Measurements from ENCODE around the gene CSNK1E. TPM values are rescaled to one million over a fixed set of nuclear protein-coding genes. Genes with fewer than 3 reads are reported as not detected.

The CSNK1E gene
- total RNA-seq, 4 donors from 2014 or later, result 142 to 258 (median 163) TPM

DNA sequence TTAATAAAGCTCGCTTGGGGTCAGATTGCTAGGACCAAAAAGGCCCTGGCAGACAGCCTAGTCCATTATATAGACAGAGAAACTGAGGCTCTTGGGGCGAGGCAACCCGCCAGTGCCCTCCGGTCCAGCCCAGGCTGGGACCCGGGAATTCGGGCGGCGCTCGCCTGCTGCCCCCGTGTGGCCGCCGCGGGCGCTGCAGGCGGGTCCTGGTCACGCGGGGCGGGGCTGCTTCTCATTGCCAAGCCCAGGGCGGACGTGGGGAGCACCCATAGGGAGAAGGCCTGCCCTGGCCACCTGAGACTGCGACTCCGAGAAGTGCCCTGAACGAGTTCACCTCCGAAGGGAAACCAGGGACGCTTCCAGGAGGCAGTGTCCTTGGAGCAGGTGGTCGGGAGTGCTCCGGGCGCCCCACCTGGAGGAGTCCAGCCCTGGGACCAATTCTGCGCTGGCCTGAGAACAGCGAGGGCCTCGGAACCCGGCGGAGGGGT is 36.0 kb upstream of the CSNK1E start:
- DNase-seq (ENCODE audit: low spot score in 2 of 2), result peak; percentile 37 to 94
- 14 to 24% methylated on average over 21 to 30 of the region's 33 CpGs for WGBS, 2 donors
- no peak overlapping the region for H3K4me3 ChIP-seq (ENCODE audit: low read depth, poor library complexity, severe bottlenecking)
- TF ChIP-seq POLR2A (IDR thresholded peaks at IDR 0.05), result no peak
- TF ChIP-seq, protein P1, sequence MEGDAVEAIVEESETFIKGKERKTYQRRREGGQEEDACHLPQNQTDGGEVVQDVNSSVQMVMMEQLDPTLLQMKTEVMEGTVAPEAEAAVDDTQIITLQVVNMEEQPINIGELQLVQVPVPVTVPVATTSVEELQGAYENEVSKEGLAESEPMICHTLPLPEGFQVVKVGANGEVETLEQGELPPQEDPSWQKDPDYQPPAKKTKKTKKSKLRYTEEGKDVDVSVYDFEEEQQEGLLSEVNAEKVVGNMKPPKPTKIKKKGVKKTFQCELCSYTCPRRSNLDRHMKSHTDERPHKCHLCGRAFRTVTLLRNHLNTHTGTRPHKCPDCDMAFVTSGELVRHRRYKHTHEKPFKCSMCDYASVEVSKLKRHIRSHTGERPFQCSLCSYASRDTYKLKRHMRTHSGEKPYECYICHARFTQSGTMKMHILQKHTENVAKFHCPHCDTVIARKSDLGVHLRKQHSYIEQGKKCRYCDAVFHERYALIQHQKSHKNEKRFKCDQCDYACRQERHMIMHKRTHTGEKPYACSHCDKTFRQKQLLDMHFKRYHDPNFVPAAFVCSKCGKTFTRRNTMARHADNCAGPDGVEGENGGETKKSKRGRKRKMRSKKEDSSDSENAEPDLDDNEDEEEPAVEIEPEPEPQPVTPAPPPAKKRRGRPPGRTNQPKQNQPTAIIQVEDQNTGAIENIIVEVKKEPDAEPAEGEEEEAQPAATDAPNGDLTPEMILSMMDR (IDR thresholded peaks at IDR 0.05), result peak in 1 of 3 donors; percentile 93
- intact Hi-C loops (cut with DNase I; ENCODE audit: low total_unique reads), result loop anchor here (10.0 kb wide), 1 partner anchor 298 kb away; the partner anchor contains the start of gene PICK1

GRCh38 chr22:38352436-38352835 is 35.2 kb upstream of the CSNK1E start:
- WGBS, 2 donors, result 82 to 89% methylated on average over 4 of the region's 4 CpGs
- H3K4me3 ChIP-seq (ENCODE audit: low read depth, poor library complexity, severe bottlenecking), result no peak overlapping the region
- peak in 1 of 2 donors; percentile 40 for DNase-seq (ENCODE audit: low spot score in 2 of 2)
- TF ChIP-seq POLR2A (IDR thresholded peaks at IDR 0.05), result no peak
- TF ChIP-seq, protein P1 (IDR thresholded peaks at IDR 0.05), result no peak
- intact Hi-C loops (cut with DNase I; ENCODE audit: low total_unique reads), result loop anchor here (10.0 kb wide), 1 partner anchor 298 kb away; the partner anchor contains the start of gene PICK1

- TF ChIP-seq, protein P1 (IDR thresholded peaks at IDR 0.05), result no peak
- no peak for TF ChIP-seq POLR2A (IDR thresholded peaks at IDR 0.05)
- peak in 1 of 2 donors; percentile 69 for DNase-seq (ENCODE audit: low spot score in 2 of 2)
- intact Hi-C loops (cut with DNase I; ENCODE audit: low total_unique reads), result loop anchor here (10.0 kb wide), 1 partner anchor 296 kb away; the partner anchor contains the start of gene PICK1
- H3K4me3 ChIP-seq (ENCODE audit: low read depth, poor library complexity, severe bottlenecking), result no peak overlapping the region
- WGBS, 2 donors, result 88 to 90% methylated on average over 9 of the region's 9 CpGs
These were observed 33.5 kb upstream of the CSNK1E start for GRCh38 chr22:38350444-38351359.

DNA sequence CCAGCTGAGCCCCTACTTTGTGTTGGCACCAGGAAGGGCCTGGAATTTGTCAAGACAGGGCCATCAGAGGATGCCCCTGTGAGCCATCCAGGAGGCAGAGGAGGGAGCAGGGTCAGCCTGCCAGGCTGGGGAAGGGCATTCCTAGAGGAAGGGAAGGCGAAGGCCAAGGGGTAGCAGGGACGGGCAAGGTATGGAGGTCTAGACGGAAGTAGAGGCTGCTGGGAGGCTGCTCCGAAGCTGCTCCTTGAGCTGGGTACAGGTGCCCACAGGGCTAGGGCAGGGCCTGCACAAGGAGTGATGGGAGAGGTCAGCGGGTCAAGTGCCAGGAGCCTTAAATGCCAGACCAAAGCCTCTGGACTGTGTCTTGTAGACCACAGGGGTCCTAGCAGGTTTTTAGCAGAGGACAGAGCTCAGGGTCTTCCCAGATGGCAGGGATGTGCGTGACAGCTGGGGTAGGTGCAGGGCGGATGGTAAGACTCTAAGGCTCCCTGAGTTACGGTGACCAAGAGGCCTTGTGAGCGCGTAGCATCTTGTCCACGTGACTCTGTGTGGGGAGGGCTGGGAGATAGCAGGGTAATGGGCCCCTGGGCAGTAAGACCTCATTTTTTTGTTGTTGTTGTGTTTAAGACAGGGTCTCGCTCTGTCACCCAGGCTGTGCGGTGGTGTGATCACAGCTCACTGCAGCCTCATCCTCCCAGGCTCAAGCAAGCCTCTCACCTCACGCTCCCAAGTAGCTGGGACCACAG is 31.7 kb upstream of the CSNK1E start:
- TF ChIP-seq, protein P1 (IDR thresholded peaks at IDR 0.05), result no peak
- no peak for TF ChIP-seq POLR2A (IDR thresholded peaks at IDR 0.05)
- H3K4me3 ChIP-seq (ENCODE audit: low read depth, poor library complexity, severe bottlenecking), result no peak overlapping the region
- 82 to 86% methylated on average over 14 of the region's 14 CpGs for WGBS, 2 donors
- DNase-seq (ENCODE audit: low spot score in 2 of 2), result peak in 1 of 2 donors; percentile 77
- intact Hi-C loops (cut with DNase I; ENCODE audit: low total_unique reads), result no loop called here

DNA sequence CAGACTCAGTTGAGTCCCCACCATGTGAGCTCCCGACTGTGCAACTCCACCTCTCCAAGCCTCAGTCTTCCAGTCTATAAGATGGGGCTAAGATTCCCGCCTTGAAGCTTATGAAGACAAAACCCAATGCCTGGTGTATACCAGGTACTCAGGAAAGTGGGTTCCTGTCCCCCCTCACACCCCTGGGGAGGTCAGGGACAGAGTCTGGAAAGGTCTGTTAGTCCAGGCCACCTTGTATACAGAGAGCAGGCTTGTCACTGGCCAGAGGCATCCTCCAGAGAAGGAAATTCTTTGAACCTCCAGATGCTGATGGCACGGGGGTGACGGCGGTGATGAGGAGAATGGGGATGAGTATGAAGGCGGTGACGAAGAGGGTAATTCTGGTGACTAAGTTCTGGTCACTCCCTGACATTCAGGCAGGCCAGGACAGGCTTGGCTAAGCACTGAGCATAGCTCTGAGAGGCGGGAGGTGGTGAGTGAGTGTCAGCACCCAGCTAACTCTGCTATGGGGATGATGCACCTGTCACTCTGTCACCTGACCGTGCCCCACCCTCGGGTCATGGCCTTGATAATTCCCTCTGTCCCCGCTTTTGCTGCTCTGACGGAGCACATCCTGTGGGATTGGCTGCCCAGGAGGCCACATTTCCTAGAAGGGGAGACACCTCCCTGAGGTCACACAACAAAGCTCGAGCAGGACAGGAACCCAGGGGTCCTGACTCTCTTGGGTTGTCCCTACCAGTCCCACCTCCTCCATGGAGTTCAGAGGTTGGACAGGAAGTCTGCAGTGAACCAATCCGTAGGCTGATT is 30.9 kb upstream of the CSNK1E start:
- no peak overlapping the region for H3K4me3 ChIP-seq (ENCODE audit: low read depth, poor library complexity, severe bottlenecking)
- 50 to 56% methylated on average over 14 of the region's 14 CpGs for WGBS, 2 donors
- peak in 1 of 2 donors; percentile 86 for DNase-seq (ENCODE audit: low spot score in 2 of 2)
- intact Hi-C loops (cut with DNase I; ENCODE audit: low total_unique reads), result no loop called here
- TF ChIP-seq, protein P1 (IDR thresholded peaks at IDR 0.05), result no peak
- no peak for TF ChIP-seq POLR2A (IDR thresholded peaks at IDR 0.05)
